Measurements from ENCODE around the gene EYA2. TPM values are rescaled to one million over a fixed set of nuclear protein-coding genes. Genes with fewer than 3 reads are reported as not detected.
A peak's percentile ranks its signal among the peaks of the same experiment; 100 is the strongest.

Gene EYA2
- total RNA-seq, 6 experiments from 2014 or later = 0.14 to 0.51 (median 0.28) TPM; not detected in 1

GRCh38 chr20:47143657-47144056, 249.0 kb downstream of the EYA2 start:
- Mint-ChIP-seq H3K36me3 (ENCODE audit: low read depth) (peaks cover 4% of the 10 kb centered on the region; the same call in 1 of the 2 replicates), H3K27ac (no peak overlapping the region), H3K27me3 (ENCODE audit: insufficient read depth) (peaks cover 3% of the 10 kb centered on the region; the same call in 1 of the 2 replicates), H3K4me3 (no peak overlapping the region), H3K9me3 (no peaks in the 10 kb centered on the region), H3K4me1 (ENCODE audit: low read depth) (peaks cover 35% of the 10 kb centered on the region)
- no peak for DNase-seq
- no peak for TF ChIP-seq CTCF (IDR thresholded peaks at IDR 0.05)

GRCh38 chr20:47144463-47144862, 249.8 kb downstream of the EYA2 start:
- Mint-ChIP-seq H3K9me3 (no peaks in the 10 kb centered on the region), H3K27me3 (ENCODE audit: insufficient read depth) (peaks cover 3% of the 10 kb centered on the region; the same call in 1 of the 2 replicates), H3K36me3 (ENCODE audit: low read depth) (peaks cover 4% of the 10 kb centered on the region; the same call in 1 of the 2 replicates), H3K27ac (no peak overlapping the region), H3K4me3 (no peak overlapping the region), H3K4me1 (ENCODE audit: low read depth) (peaks cover 35% of the 10 kb centered on the region)
- no peak for TF ChIP-seq CTCF (IDR thresholded peaks at IDR 0.05)
- DNase-seq = no peak

- H3K4me3 Mint-ChIP-seq = peak overlapping the region; percentile 62
- H3K27me3 Mint-ChIP-seq (ENCODE audit: insufficient read depth) = peaks cover 11% of the 10 kb centered on the region
- peak overlapping the region; percentile 31 for H3K27ac Mint-ChIP-seq
- H3K9me3 Mint-ChIP-seq = no peaks in the 10 kb centered on the region
- no peak for TF ChIP-seq CTCF (IDR thresholded peaks at IDR 0.05)
- H3K36me3 Mint-ChIP-seq (ENCODE audit: low read depth) = peaks cover 3% of the 10 kb centered on the region; the same call in 1 of the 2 replicates
- peaks cover 26% of the 10 kb centered on the region for H3K4me1 Mint-ChIP-seq (ENCODE audit: low read depth)
- peak; percentile 83 for DNase-seq
Measured at GRCh38 chr20:47146686-47147085, 252.0 kb downstream of the EYA2 start.

DNA sequence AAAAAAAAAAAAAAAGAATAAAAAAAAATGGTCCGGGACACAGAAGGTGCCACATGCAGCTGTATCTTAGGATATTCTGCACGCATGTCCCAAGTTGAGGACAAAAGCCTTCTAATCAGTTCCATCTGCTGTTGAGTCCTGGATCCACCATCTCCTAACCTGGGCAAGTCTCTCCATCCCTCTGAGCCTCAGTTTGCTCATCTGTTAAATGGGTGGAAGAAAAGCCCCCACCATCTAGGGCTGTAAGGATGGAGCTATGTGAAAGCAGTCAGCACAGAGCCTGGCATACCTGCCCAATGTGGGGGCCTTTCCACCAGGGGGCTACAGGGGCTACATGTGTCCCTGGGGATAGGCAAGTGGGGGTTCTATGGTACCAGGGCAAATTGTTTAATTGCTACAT, 253.4 kb downstream of the EYA2 start:
- DNase-seq = no peak
- peaks cover 9% of the 10 kb centered on the region for H3K27me3 Mint-ChIP-seq (ENCODE audit: insufficient read depth)
- H3K27ac Mint-ChIP-seq = no peak overlapping the region
- peaks cover 21% of the 10 kb centered on the region for H3K4me1 Mint-ChIP-seq (ENCODE audit: low read depth)
- no peak for TF ChIP-seq CTCF (IDR thresholded peaks at IDR 0.05)
- no peak overlapping the region for H3K4me3 Mint-ChIP-seq
- no peaks in the 10 kb centered on the region for H3K9me3 Mint-ChIP-seq
- no peaks in the 10 kb centered on the region; the same call in 1 of the 2 replicates for H3K36me3 Mint-ChIP-seq (ENCODE audit: low read depth)

GRCh38 chr20:47149939-47150338, 255.3 kb downstream of the EYA2 start:
- TF ChIP-seq CTCF (IDR thresholded peaks at IDR 0.05) = no peak
- Mint-ChIP-seq H3K4me3 (no peak overlapping the region), H3K4me1 (ENCODE audit: low read depth) (peaks cover 21% of the 10 kb centered on the region), H3K27me3 (ENCODE audit: insufficient read depth) (peaks cover 14% of the 10 kb centered on the region), H3K9me3 (no peaks in the 10 kb centered on the region), H3K36me3 (ENCODE audit: low read depth) (no peaks in the 10 kb centered on the region; the same call in 1 of the 2 replicates), H3K27ac (no peak overlapping the region)
- no peak for DNase-seq
